Neutrophil (primary cell): ENCODE results near the gene GLIS1.

ENCODE experiments used
- H3K27ac ChIP-seq: fragments of 200-600 bp; sonication (generic); 2 replicates; pipeline ENCODE4 v1.5.1; 2016; ENCODE audit warnings: mild to moderate bottlenecking, moderate library complexity
- H3K27me3 ChIP-seq: fragments of 200-600 bp; sonication (generic); 2 replicates; pipeline ENCODE4 v1.6.0; 2016; ENCODE audit warnings: mild to moderate bottlenecking
- H3K36me3 ChIP-seq: fragments of 200-600 bp; sonication (generic); 2 replicates; pipeline ENCODE4 v1.5.1; 2017
- H3K4me1 ChIP-seq, 2 experiments: fragments of 200-600 bp in 1 of 2; sonication (generic) in 1 of 2; 1 replicate in 1 of 2; 2 replicates in 1 of 2; pipeline versions ENCODE4 v1.5.1 to v1.6.1; 2013 to 2016; ENCODE audit warnings: low read depth in 1 of 2, low read length in 1 of 2, mild to moderate bottlenecking in 1 of 2, moderate library complexity in 1 of 2; ENCODE audit not compliant: control insufficient read depth in 1 of 2, insufficient read depth in 1 of 2
- H3K4me3 ChIP-seq, 2 experiments: fragments of 200-600 bp in 1 of 2; sonication (generic) in 1 of 2; 1 replicate in 1 of 2; 2 replicates in 1 of 2; pipeline ENCODE4 v1.5.1; 2013 to 2016; ENCODE audit warnings: low read depth in 1 of 2, low read length in 1 of 2, mild to moderate bottlenecking in 1 of 2, moderate library complexity in 1 of 2
- H3K9me3 ChIP-seq: fragments of 200-600 bp; sonication (generic); 2 replicates; pipeline ENCODE4 v1.5.1; 2016
- TF ChIP-seq, protein P1 (sequence below): fragments of 200-600 bp; sonication (generic); IDR thresholded peaks from 2 replicates; pipeline ENCODE4 v1.5.1; 2016; ENCODE audit warnings: antibody characterized with exemption

GLIS1 gene

GRCh38 chr1:53465023-53465957 is 273.7 kb downstream of the GLIS1 start:
- Histone ChIP-seq H3K27me3 (no peaks in the 10 kb centered on the region), H3K9me3 (no peaks in the 10 kb centered on the region), H3K36me3 (no peaks in the 10 kb centered on the region), H3K27ac (no peak overlapping the region), H3K4me1 (no peaks in the 10 kb centered on the region), H3K4me3 (no peak overlapping the region)
- TF ChIP-seq, protein P1, sequence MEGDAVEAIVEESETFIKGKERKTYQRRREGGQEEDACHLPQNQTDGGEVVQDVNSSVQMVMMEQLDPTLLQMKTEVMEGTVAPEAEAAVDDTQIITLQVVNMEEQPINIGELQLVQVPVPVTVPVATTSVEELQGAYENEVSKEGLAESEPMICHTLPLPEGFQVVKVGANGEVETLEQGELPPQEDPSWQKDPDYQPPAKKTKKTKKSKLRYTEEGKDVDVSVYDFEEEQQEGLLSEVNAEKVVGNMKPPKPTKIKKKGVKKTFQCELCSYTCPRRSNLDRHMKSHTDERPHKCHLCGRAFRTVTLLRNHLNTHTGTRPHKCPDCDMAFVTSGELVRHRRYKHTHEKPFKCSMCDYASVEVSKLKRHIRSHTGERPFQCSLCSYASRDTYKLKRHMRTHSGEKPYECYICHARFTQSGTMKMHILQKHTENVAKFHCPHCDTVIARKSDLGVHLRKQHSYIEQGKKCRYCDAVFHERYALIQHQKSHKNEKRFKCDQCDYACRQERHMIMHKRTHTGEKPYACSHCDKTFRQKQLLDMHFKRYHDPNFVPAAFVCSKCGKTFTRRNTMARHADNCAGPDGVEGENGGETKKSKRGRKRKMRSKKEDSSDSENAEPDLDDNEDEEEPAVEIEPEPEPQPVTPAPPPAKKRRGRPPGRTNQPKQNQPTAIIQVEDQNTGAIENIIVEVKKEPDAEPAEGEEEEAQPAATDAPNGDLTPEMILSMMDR, result no peak

DNA sequence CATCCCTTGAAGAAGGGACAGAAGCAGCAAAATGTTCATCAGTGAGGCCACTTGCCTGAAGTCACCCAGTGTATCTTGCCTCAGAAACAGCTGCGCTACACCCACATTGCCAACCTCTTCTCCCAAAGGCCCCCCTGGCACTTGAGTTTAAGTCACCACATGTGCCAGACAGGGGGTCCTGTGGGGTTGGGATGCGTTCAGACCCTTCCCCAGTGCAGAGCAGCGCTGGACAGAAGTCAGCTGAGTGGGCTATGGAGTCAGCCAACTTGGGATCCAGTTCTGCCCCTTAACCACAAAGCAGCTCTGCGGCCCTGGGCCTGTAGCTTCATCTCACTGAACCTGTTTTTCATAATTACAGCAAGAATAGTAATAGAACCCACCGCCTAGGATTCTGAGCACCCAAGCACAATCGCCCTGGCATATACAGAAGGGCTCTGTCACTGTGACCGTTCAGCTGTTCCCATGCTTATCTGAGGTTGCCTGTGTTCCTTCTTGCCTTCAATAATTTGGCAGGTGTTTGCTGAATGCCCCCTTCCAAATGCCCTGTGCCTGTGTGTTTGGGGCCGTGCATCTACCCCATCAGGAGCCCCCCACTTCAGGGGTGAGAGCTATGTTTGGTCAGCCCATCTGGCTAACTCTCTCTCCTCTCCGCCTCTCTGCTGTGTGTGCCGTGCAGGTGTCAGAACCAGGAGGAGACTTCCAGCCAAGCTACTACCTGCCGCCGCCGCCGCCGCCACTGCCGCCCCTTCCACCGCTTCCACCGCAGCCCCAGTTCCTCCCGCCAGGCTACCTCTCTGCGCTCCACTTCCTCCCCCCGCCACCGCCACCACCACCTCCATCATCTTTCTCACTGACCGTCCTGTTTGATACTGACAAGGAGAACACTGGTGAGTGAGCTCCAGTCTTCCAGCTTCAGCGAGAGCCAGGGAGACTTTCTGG is 274.7 kb downstream of the GLIS1 start:
- Histone ChIP-seq H3K9me3 (no peaks in the 10 kb centered on the region), H3K4me1 (no peaks in the 10 kb centered on the region), H3K27me3 (no peaks in the 10 kb centered on the region), H3K4me3 (no peak overlapping the region), H3K36me3 (no peaks in the 10 kb centered on the region), H3K27ac (no peak overlapping the region)
- TF ChIP-seq, protein P1, result no peak

- Histone ChIP-seq H3K36me3 (no peaks in the 10 kb centered on the region), H3K4me1 (no peaks in the 10 kb centered on the region), H3K27ac (no peak overlapping the region), H3K4me3 (no peak overlapping the region), H3K27me3 (no peaks in the 10 kb centered on the region), H3K9me3 (no peaks in the 10 kb centered on the region)
- TF ChIP-seq, protein P1, result no peak
These were observed 276.0 kb downstream of the GLIS1 start for GRCh38 chr1:53462769-53463501.

GRCh38 chr1:53462193-53462592 is 276.8 kb downstream of the GLIS1 start:
- no peaks in the 10 kb centered on the region for H3K4me1 ChIP-seq
- TF ChIP-seq, protein P1, result no peak
- no peak overlapping the region for H3K27ac ChIP-seq
- H3K36me3 ChIP-seq, result no peaks in the 10 kb centered on the region
- no peaks in the 10 kb centered on the region for H3K9me3 ChIP-seq
- no peak overlapping the region for H3K4me3 ChIP-seq
- no peaks in the 10 kb centered on the region for H3K27me3 ChIP-seq

- Histone ChIP-seq H3K9me3 (no peaks in the 10 kb centered on the region), H3K27ac (no peak overlapping the region), H3K4me1 (no peaks in the 10 kb centered on the region), H3K36me3 (no peaks in the 10 kb centered on the region), H3K27me3 (no peaks in the 10 kb centered on the region), H3K4me3 (no peak overlapping the region)
- TF ChIP-seq, protein P1, result no peak
These were observed 277.5 kb downstream of the GLIS1 start for GRCh38 chr1:53461323-53462044.
